ENCODE data around the gene GAS6.

- TF ChIP-seq ZFP30 (CRISPR knock-in tag; IDR thresholded peaks at IDR 0.05) (no peak), ARNTL (CRISPR knock-in tag; IDR thresholded peaks at IDR 0.05; ENCODE audit: borderline replicate concordance, low read depth) (no peak), TCF4 (CRISPR knock-in tag; IDR thresholded peaks at IDR 0.05; ENCODE audit: borderline replicate concordance) (no peak), PATZ1 (CRISPR knock-in tag; IDR thresholded peaks at IDR 0.05; ENCODE audit: borderline replicate concordance) (no peak), ISL1 (CRISPR knock-in tag; IDR thresholded peaks at IDR 0.05) (no peak), ZC3H10 (CRISPR knock-in tag; IDR thresholded peaks at IDR 0.05) (no peak), CSDC2 (CRISPR knock-in tag; IDR thresholded peaks at IDR 0.05) (no peak), ZFP3 (CRISPR knock-in tag; IDR thresholded peaks at IDR 0.05) (no peak), ESRRG (CRISPR knock-in tag; IDR thresholded peaks at IDR 0.05) (no peak), POU6F1 (CRISPR knock-in tag; IDR thresholded peaks at IDR 0.05; ENCODE audit: borderline replicate concordance, low read depth) (no peak), CREB5 (CRISPR knock-in tag; IDR thresholded peaks at IDR 0.05; ENCODE audit: low read depth) (no peak), TOX (CRISPR knock-in tag; IDR thresholded peaks at IDR 0.05; ENCODE audit: borderline replicate concordance) (no peak)
Measured at GRCh38 chr13:113859311-113860050, 4.4 kb downstream of the GAS6 start.

Data from SK-N-SH treated with all-trans-retinoic acid at 6 μM for 48 hours (cell line).